GM23248 (cell line): ENCODE measurements around the gene ASCL2. TPM values are rescaled to one million over a fixed set of nuclear protein-coding genes. Genes with fewer than 3 reads are reported as not detected.

Experiments
- DNase-seq: peaks from one replicate; pipeline ENCODE4 v3.0.0-alpha.2; 2015
- H2AFZ ChIP-seq: fragments of 200-600 bp; sonication (generic); 2 replicates; pipeline ENCODE4 v1.6.1; 2016; ENCODE audit warnings: antibody characterized with exemption
- H3F3A ChIP-seq: fragments of 200-600 bp; sonication (generic); 2 replicates; pipeline ENCODE4 v1.6.1; 2016; ENCODE audit warnings: mild to moderate bottlenecking, antibody characterized with exemption, mixed run types; ENCODE audit not compliant: insufficient read depth
- H3K27ac ChIP-seq: fragments of 200-600 bp; sonication (generic); 2 replicates; pipeline ENCODE4 v1.5.1; 2016; ENCODE audit warnings: mild to moderate bottlenecking
- H3K27me3 ChIP-seq: fragments of 200-600 bp; sonication (generic); replicated peaks from 2 replicates; pipeline ENCODE4 v1.6.1; 2016; ENCODE audit warnings: mild to moderate bottlenecking; ENCODE audit not compliant: insufficient read depth
- H3K36me3 ChIP-seq: fragments of 200-600 bp; sonication (generic); 2 replicates; pipeline ENCODE4 v1.6.1; 2016; ENCODE audit warnings: low read depth, mild to moderate bottlenecking
- H3K4me1 ChIP-seq: fragments of 200-600 bp; sonication (generic); 2 replicates; pipeline ENCODE4 v1.6.1; 2016; ENCODE audit warnings: mild to moderate bottlenecking; ENCODE audit not compliant: insufficient read depth
- H3K4me2 ChIP-seq: fragments of 200-600 bp; sonication (generic); one replicate; pipeline ENCODE4 v1.6.1; 2016; ENCODE audit warnings: mild to moderate bottlenecking; ENCODE audit not compliant: unreplicated experiment
- H3K4me3 ChIP-seq: fragments of 200-600 bp; sonication (generic); 2 replicates; pipeline ENCODE4 v1.5.1; 2016; ENCODE audit warnings: mild to moderate bottlenecking
- H3K79me2 ChIP-seq: fragments of 200-600 bp; sonication (generic); 2 replicates; pipeline ENCODE4 v1.6.1; 2016; ENCODE audit warnings: mild to moderate bottlenecking; ENCODE audit not compliant: insufficient read depth
- H3K9ac ChIP-seq: fragments of 200-600 bp; sonication (generic); 2 replicates; pipeline ENCODE4 v1.6.1; 2016; ENCODE audit warnings: mild to moderate bottlenecking
- H3K9me2 ChIP-seq: fragments of 200-600 bp; sonication (generic); 2 replicates; pipeline ENCODE4 v1.6.1; 2016; ENCODE audit warnings: mixed run types, mild to moderate bottlenecking, moderate library complexity; ENCODE audit not compliant: insufficient read depth
- H3K9me3 ChIP-seq: fragments of 200-600 bp; sonication (generic); one replicate; pipeline ENCODE4 v1.6.1; 2017; ENCODE audit warnings: low read depth
- H4K20me1 ChIP-seq: fragments of 200-600 bp; sonication (generic); 2 replicates; pipeline ENCODE4 v1.6.0; 2016; ENCODE audit not compliant: insufficient read depth
- EZH2 ChIP-seq: fragments of 200-600 bp; sonication (generic); IDR thresholded peaks from 2 replicates; pipeline ENCODE4 v1.6.1; 2018; ENCODE audit warnings: antibody characterized with exemption, mild to moderate bottlenecking; ENCODE audit not compliant: insufficient read depth, poor library complexity, severe bottlenecking
- EZH2phosphoT487 ChIP-seq: fragments of 200-600 bp; sonication (generic); IDR thresholded peaks from 2 replicates; pipeline ENCODE4 v1.6.1; 2018; ENCODE audit warnings: antibody characterized with exemption, moderate library complexity, mild to moderate bottlenecking, low read depth; ENCODE audit not compliant: insufficient read depth
- WGBS, 2 experiments: methylation state at CpG; one replicate each; pipeline ENCODE4 v1.1.6; 2015 to 2017; ENCODE audit warnings: low lambda C conversion rate in 2 of 2, low coverage in 1 of 2; ENCODE audit errors: missing lambda C conversion rate in 2 of 2; 5-methylcytosine and 5-hydroxymethylcytosine counted together
- in situ Hi-C: fragments of 300-500 bp; cut with MboI; formaldehyde crosslinking; loops from 2 replicates; pipeline ENCODE4 v1.15.0; 2020
- polyA plus RNA-seq: library from polyadenylated mRNA; unstranded; fragments of >200 nt; fragmentation: Nextera tagmentation; extraction: Ambion mirVana; gene quantifications from 2 replicates; pipeline ENCODE4 v1.2.1, GENCODE V29; 2016
- total RNA-seq: library from RNA; depleted of rRNA; stranded (reverse); fragments of >200 nt; shearing (Covaris generic); gene quantifications from 2 replicates; pipeline ENCODE4 v1.2.3, GENCODE V29; 2014; rRNA removed

The ASCL2 gene
- total and polyA plus RNA-seq, 2 experiments from 2014 or later, result not detected

DNA sequence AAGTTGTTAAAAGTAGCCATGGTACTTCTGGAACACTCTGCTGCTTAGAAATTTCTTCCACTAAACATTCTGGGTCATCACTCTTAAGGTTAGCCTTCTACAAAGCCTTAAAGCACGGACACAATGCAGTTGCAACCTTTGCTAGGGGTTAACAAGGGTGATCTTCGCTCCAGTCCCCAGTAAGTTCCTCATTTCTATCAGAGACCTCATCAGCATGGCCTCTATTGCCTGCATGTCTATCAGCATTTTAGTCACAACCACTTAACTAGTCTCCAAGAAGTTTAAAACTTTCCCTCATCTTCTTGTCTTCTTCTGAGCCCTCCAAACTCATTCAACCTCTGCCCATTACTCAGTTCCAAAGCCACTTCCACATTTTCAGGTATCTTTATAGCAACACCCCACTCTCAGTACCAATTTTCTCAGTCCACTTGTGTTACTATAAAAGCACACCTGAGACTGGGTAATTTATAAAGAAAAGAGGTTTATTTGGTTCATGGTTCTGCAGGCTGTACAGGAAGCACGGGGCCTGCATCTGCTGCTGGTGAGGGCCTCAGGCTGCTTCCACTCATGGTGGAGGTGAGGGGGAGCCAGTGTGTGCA is 50.1 kb downstream of the ASCL2 start:
- no peaks in the 10 kb centered on the region for H3K9me3 ChIP-seq
- no peaks in the 10 kb centered on the region for H4K20me1 ChIP-seq
- DNase-seq, result no peak
- TF ChIP-seq EZH2, result no peak
- TF ChIP-seq EZH2phosphoT487, result no peak
- H3K36me3 ChIP-seq, result no peaks in the 10 kb centered on the region
- H3K27me3 ChIP-seq, result peaks cover 48% of the 10 kb centered on the region
- no peak overlapping the region for H3K4me2 ChIP-seq
- no peaks in the 10 kb centered on the region for H3K79me2 ChIP-seq
- no peak overlapping the region for H3K4me3 ChIP-seq
- H3K27ac ChIP-seq, result no peak overlapping the region
- no peak overlapping the region for H2AFZ ChIP-seq
- no peaks in the 10 kb centered on the region for H3F3A ChIP-seq
- WGBS, 2 experiments, result 8 to 14% methylated on average over 3 of the region's 3 CpGs
- no peak overlapping the region for H3K9ac ChIP-seq
- no peaks in the 10 kb centered on the region for H3K9me2 ChIP-seq
- in situ Hi-C loops, result no loop called here
- H3K4me1 ChIP-seq, result no peaks in the 10 kb centered on the region

DNA sequence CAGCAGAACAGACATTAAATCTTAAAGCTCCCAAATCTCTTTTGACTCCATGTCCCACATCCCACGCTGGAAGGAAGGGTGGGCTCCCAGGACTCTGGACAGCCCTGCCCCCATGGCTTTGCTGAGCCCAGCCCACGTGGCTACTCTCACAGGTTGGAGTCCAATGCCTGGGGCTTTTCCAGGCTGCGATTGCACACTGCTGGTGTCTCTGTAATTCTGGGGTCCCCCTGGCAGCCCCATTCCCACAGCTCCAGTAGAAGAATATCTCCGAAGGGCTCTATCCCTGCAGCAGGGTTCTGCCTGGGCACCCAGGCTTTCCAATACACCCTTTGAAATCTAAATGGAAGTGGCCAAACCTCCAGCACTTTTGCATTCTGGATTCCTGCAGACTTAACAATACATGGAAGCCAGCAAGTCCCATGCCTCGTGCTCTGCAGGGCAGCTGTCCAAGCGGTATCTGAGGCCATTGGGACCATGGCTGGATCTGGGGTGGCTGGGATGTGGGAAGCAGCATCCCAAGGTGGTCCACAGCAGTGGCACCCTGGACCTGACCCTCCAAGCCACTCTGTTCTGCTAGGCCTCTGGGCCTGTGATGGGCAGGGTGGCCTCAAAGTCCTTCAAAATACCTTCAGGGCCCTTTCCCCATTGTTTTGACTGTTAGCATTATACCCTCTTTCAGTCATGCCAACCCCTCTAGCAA is 50.9 kb downstream of the ASCL2 start:
- Histone ChIP-seq H3K9ac (no peak overlapping the region), H3K36me3 (no peaks in the 10 kb centered on the region), H3K4me2 (no peak overlapping the region), H3K4me3 (no peak overlapping the region), H3K79me2 (no peaks in the 10 kb centered on the region), H3K27me3 (peaks cover 47% of the 10 kb centered on the region), H3K4me1 (no peaks in the 10 kb centered on the region), H2AFZ (no peak overlapping the region), H3F3A (no peaks in the 10 kb centered on the region), H3K27ac (no peak overlapping the region), H3K9me2 (no peaks in the 10 kb centered on the region), H4K20me1 (no peaks in the 10 kb centered on the region), H3K9me3 (no peaks in the 10 kb centered on the region)
- TF ChIP-seq EZH2phosphoT487 (no peak), EZH2 (no peak)
- in situ Hi-C loops, result no loop called here
- WGBS, 2 experiments, result 16 to 21% methylated on average over 6 of the region's 6 CpGs
- DNase-seq, result no peak

Other genes starting within 250 kb of the ASCL2 start
- not detected in 2 replicates for gene IGF2, start 131.2 kb downstream of the ASCL2 start, total RNA-seq
- 0.06 and 0.18 TPM in 2 replicates for gene IGF2, start 131.2 kb downstream of the ASCL2 start, polyA plus RNA-seq
- not detected in 2 replicates for gene INS, start 109.4 kb downstream of the ASCL2 start, total RNA-seq
- not detected in 2 replicates for gene INS, start 109.4 kb downstream of the ASCL2 start, polyA plus RNA-seq
- not detected in 2 replicates for gene TH, start 98.8 kb downstream of the ASCL2 start, total RNA-seq
- gene TH, start 98.8 kb downstream of the ASCL2 start, polyA plus RNA-seq, result not detected in 2 replicates
- not detected in 2 replicates for gene C11orf21, start 31.3 kb upstream of the ASCL2 start, total RNA-seq
- not detected in 2 replicates for gene C11orf21, start 31.3 kb upstream of the ASCL2 start, polyA plus RNA-seq
- not detected in 2 replicates for gene TSPAN32, start 31.4 kb upstream of the ASCL2 start, total RNA-seq
- gene TSPAN32, start 31.4 kb upstream of the ASCL2 start, polyA plus RNA-seq, result not detected in 2 replicates
- 363 and 434 TPM in 2 replicates for gene CD81, start 106.7 kb upstream of the ASCL2 start, total RNA-seq
- 66.8 and 67.6 TPM in 2 replicates for gene CD81, start 106.7 kb upstream of the ASCL2 start, polyA plus RNA-seq
- 44.4 and 50.3 TPM in 2 replicates for gene TSSC4, start 130.2 kb upstream of the ASCL2 start, total RNA-seq
- 61.8 and 69.8 TPM in 2 replicates for gene TSSC4, start 130.2 kb upstream of the ASCL2 start, polyA plus RNA-seq
- not detected in 2 replicates for gene TRPM5, start 173.9 kb upstream of the ASCL2 start, total RNA-seq
- gene TRPM5, start 173.9 kb upstream of the ASCL2 start, polyA plus RNA-seq, result not detected in 2 replicates
- gene KCNQ1, start 174.4 kb upstream of the ASCL2 start, total RNA-seq, result not detected in 2 replicates
- not detected in 2 replicates for gene KCNQ1, start 174.4 kb upstream of the ASCL2 start, polyA plus RNA-seq